Measurements from ENCODE around the gene MSTN.

The MSTN gene

DNA sequence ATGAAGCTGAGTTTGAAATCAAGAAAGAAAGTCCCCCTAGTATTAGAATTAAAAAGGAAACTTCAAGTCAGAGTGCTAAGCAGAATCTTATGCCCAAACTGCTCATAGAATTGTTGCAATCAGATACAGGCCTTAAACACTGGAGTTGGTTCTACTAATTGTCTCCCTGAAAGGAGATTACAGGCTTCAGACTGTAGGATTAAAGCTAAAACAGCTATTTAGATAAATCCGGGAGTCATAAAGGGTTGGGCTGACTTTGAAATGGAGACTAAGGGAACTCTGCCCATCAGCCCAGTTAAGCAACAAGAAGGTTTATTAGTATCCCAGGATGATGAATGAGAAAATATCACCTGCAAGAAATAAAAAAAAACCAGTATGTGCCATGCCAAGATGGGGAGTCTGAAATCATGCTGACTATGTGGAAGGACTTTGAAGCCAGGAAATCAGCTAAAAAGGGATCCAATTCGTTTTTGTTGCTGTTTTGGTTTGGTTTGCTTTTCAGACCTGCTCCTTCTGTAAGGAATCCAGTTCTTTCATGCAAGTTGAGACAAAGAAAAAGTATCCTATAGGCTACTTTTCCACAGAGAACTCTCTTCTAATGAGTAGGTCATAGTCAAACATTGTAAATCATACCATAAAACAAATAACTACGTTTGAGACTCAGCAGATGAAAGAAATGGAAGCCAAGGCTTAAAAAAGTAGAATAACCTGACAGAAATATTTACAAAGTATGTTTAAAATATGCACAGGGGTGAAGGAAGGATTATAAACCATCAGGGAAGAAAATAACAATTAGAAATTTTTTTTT, 37.6 kb upstream of the MSTN start:
- Histone ChIP-seq H3K27me3 (ENCODE audit: control insufficient read depth in 3 of 3, insufficient read depth in 3 of 3, low read depth in 1 of 3, low read length in 3 of 3) (no peaks in the 10 kb centered on the region), H2BK12ac (ENCODE audit: low read length) (no peak overlapping the region), H3K79me1 (ENCODE audit: low read depth, low read length) (no peaks in the 10 kb centered on the region), H3K27ac (replicated peaks; ENCODE audit: low read length) (no peak overlapping the region), H3K4me3 (ENCODE audit: low read length in 2 of 2) (no peak overlapping the region), H2BK15ac (ENCODE audit: low read length) (no peak overlapping the region), H2BK5ac (ENCODE audit: low read length) (no peak overlapping the region), H3K14ac (ENCODE audit: low read length) (no peak overlapping the region), H2AFZ (ENCODE audit: low read length) (no peak overlapping the region), H4K8ac (ENCODE audit: low read depth, low read length) (no peak overlapping the region), H3K23ac (ENCODE audit: low read depth, low read length, poor library complexity) (no peak overlapping the region), H2AK5ac (ENCODE audit: low read depth, low read length) (no peak overlapping the region), H3K4me1 (ENCODE audit: control insufficient read depth in 2 of 2, insufficient read depth in 1 of 2, low read depth in 1 of 2, low read length in 2 of 2) (no peaks in the 10 kb centered on the region), H2BK120ac (ENCODE audit: low read depth, low read length) (no peak overlapping the region), H3K18ac (ENCODE audit: low read length) (no peak overlapping the region), H3K9ac (ENCODE audit: low read depth, low read length, poor library complexity) (no peak overlapping the region), H3K4ac (ENCODE audit: low read length) (no peak overlapping the region), H4K91ac (ENCODE audit: low read depth, low read length, poor library complexity) (no peak overlapping the region), H3K36me3 (replicated peaks in 1 of 2; ENCODE audit: control insufficient read depth in 2 of 2, insufficient read depth in 2 of 2, low read length in 2 of 2) (no peaks in the 10 kb centered on the region), H3K4me2 (ENCODE audit: insufficient read depth, low read length, poor library complexity, severe bottlenecking) (no peak overlapping the region), H3K9me3 (replicated peaks in 1 of 2; ENCODE audit: control insufficient read depth in 2 of 2, insufficient read depth in 1 of 2, low read depth in 1 of 2, low read length in 2 of 2) (peaks cover 0 to 3% of the 10 kb centered on the region in 2 donors)
- no CpG with 5 or more reads among the region's 3 CpGs for WGBS, 2 donors (ENCODE audit: extremely low coverage in 2 of 2, insufficient read length in 2 of 2, insufficient replicate concordance in 1 of 2)
- DNase-seq (ENCODE audit: low spot score) = no peak

DNA sequence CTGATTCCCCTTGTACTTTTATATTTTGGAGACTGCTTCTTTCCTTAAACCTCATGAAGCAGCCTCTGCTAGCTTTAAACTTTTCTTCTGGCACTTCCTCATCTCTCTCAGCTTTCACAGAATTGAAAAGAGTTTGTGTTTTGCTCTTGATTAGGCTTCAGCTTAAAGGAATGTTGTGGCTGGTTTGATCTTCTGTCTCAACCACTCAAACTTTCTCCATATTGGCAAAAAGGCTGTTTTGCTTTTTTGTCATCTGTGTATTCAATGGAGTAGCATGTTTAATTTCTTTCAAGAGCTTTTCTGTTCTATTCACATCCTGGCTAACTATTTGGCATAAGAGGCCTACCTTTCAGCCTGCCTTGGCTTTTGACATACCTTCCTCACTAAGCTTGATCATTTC, 36.3 kb upstream of the MSTN start:
- no peak overlapping the region for H3K4me2 ChIP-seq (ENCODE audit: insufficient read depth, low read length, poor library complexity, severe bottlenecking)
- H3K23ac ChIP-seq (ENCODE audit: low read depth, low read length, poor library complexity) = no peak overlapping the region
- H3K14ac ChIP-seq (ENCODE audit: low read length) = no peak overlapping the region
- H2BK15ac ChIP-seq (ENCODE audit: low read length) = no peak overlapping the region
- peaks cover 0 to 3% of the 10 kb centered on the region in 2 donors for H3K9me3 ChIP-seq (replicated peaks in 1 of 2; ENCODE audit: control insufficient read depth in 2 of 2, insufficient read depth in 1 of 2, low read depth in 1 of 2, low read length in 2 of 2)
- H2BK12ac ChIP-seq (ENCODE audit: low read length) = no peak overlapping the region
- no peak overlapping the region for H4K91ac ChIP-seq (ENCODE audit: low read depth, low read length, poor library complexity)
- H2BK120ac ChIP-seq (ENCODE audit: low read depth, low read length) = no peak overlapping the region
- H2AK5ac ChIP-seq (ENCODE audit: low read depth, low read length) = no peak overlapping the region
- peaks cover 0 to 2% of the 10 kb centered on the region in 2 donors for H3K4me1 ChIP-seq (ENCODE audit: control insufficient read depth in 2 of 2, insufficient read depth in 1 of 2, low read depth in 1 of 2, low read length in 2 of 2)
- H2BK5ac ChIP-seq (ENCODE audit: low read length) = no peak overlapping the region
- no peaks in the 10 kb centered on the region for H3K27me3 ChIP-seq (ENCODE audit: control insufficient read depth in 3 of 3, insufficient read depth in 3 of 3, low read depth in 1 of 3, low read length in 3 of 3)
- no peak overlapping the region for H3K27ac ChIP-seq (replicated peaks; ENCODE audit: low read length)
- no peak overlapping the region for H3K4ac ChIP-seq (ENCODE audit: low read length)
- H4K8ac ChIP-seq (ENCODE audit: low read depth, low read length) = no peak overlapping the region
- no peaks in the 10 kb centered on the region for H3K79me1 ChIP-seq (ENCODE audit: low read depth, low read length)
- no peaks in the 10 kb centered on the region for H3K36me3 ChIP-seq (replicated peaks in 1 of 2; ENCODE audit: control insufficient read depth in 2 of 2, insufficient read depth in 2 of 2, low read length in 2 of 2)
- no peak overlapping the region for H2AFZ ChIP-seq (ENCODE audit: low read length)
- no peak overlapping the region for H3K4me3 ChIP-seq (ENCODE audit: low read length in 2 of 2)
- DNase-seq (ENCODE audit: low spot score) = no peak
- no peak overlapping the region for H3K9ac ChIP-seq (ENCODE audit: low read depth, low read length, poor library complexity)
- no peak overlapping the region for H3K18ac ChIP-seq (ENCODE audit: low read length)

GRCh38 chr2:190097115-190097514, 34.6 kb upstream of the MSTN start:
- WGBS, 2 donors (ENCODE audit: extremely low coverage in 2 of 2, insufficient read length in 2 of 2, insufficient replicate concordance in 1 of 2) = no CpG with 5 or more reads among the region's 1 CpG
- no peak overlapping the region for H3K14ac ChIP-seq (ENCODE audit: low read length)
- H3K4me1 ChIP-seq (ENCODE audit: control insufficient read depth in 2 of 2, insufficient read depth in 1 of 2, low read depth in 1 of 2, low read length in 2 of 2) = peaks cover 0 to 3% of the 10 kb centered on the region in 2 donors
- H3K4ac ChIP-seq (ENCODE audit: low read length) = no peak overlapping the region
- H3K18ac ChIP-seq (ENCODE audit: low read length) = no peak overlapping the region
- no peak for DNase-seq (ENCODE audit: low spot score)
- no peaks in the 10 kb centered on the region for H3K79me1 ChIP-seq (ENCODE audit: low read depth, low read length)
- no peak overlapping the region for H3K9ac ChIP-seq (ENCODE audit: low read depth, low read length, poor library complexity)
- no peak overlapping the region for H2AK5ac ChIP-seq (ENCODE audit: low read depth, low read length)
- H4K91ac ChIP-seq (ENCODE audit: low read depth, low read length, poor library complexity) = no peak overlapping the region
- H3K4me2 ChIP-seq (ENCODE audit: insufficient read depth, low read length, poor library complexity, severe bottlenecking) = no peak overlapping the region
- H3K4me3 ChIP-seq (ENCODE audit: low read length in 2 of 2) = no peak overlapping the region
- H2AFZ ChIP-seq (ENCODE audit: low read length) = no peak overlapping the region
- H3K36me3 ChIP-seq (replicated peaks in 1 of 2; ENCODE audit: control insufficient read depth in 2 of 2, insufficient read depth in 2 of 2, low read length in 2 of 2) = no peaks in the 10 kb centered on the region
- no peak overlapping the region for H3K23ac ChIP-seq (ENCODE audit: low read depth, low read length, poor library complexity)
- H2BK5ac ChIP-seq (ENCODE audit: low read length) = no peak overlapping the region
- no peak overlapping the region for H4K8ac ChIP-seq (ENCODE audit: low read depth, low read length)
- peaks cover 0 to 3% of the 10 kb centered on the region in 2 donors for H3K9me3 ChIP-seq (replicated peaks in 1 of 2; ENCODE audit: control insufficient read depth in 2 of 2, insufficient read depth in 1 of 2, low read depth in 1 of 2, low read length in 2 of 2)
- H2BK120ac ChIP-seq (ENCODE audit: low read depth, low read length) = no peak overlapping the region
- no peaks in the 10 kb centered on the region for H3K27me3 ChIP-seq (ENCODE audit: control insufficient read depth in 3 of 3, insufficient read depth in 3 of 3, low read depth in 1 of 3, low read length in 3 of 3)
- no peak overlapping the region for H2BK15ac ChIP-seq (ENCODE audit: low read length)
- H2BK12ac ChIP-seq (ENCODE audit: low read length) = no peak overlapping the region
- no peak overlapping the region for H3K27ac ChIP-seq (replicated peaks; ENCODE audit: low read length)

- Histone ChIP-seq H3K4me1 (ENCODE audit: control insufficient read depth in 2 of 2, insufficient read depth in 1 of 2, low read depth in 1 of 2, low read length in 2 of 2) (peaks cover 0 to 3% of the 10 kb centered on the region in 2 donors), H2BK15ac (ENCODE audit: low read length) (no peak overlapping the region), H2BK120ac (ENCODE audit: low read depth, low read length) (no peak overlapping the region), H2AFZ (ENCODE audit: low read length) (peak overlapping the region; percentile 51), H3K9ac (ENCODE audit: low read depth, low read length, poor library complexity) (no peak overlapping the region), H2AK5ac (ENCODE audit: low read depth, low read length) (no peak overlapping the region), H4K8ac (ENCODE audit: low read depth, low read length) (no peak overlapping the region), H3K36me3 (replicated peaks in 1 of 2; ENCODE audit: control insufficient read depth in 2 of 2, insufficient read depth in 2 of 2, low read length in 2 of 2) (no peaks in the 10 kb centered on the region), H3K18ac (ENCODE audit: low read length) (no peak overlapping the region), H3K9me3 (replicated peaks in 1 of 2; ENCODE audit: control insufficient read depth in 2 of 2, insufficient read depth in 1 of 2, low read depth in 1 of 2, low read length in 2 of 2) (no peaks in the 10 kb centered on the region), H3K4ac (ENCODE audit: low read length) (no peak overlapping the region), H3K23ac (ENCODE audit: low read depth, low read length, poor library complexity) (no peak overlapping the region), H3K27me3 (ENCODE audit: control insufficient read depth in 3 of 3, insufficient read depth in 3 of 3, low read depth in 1 of 3, low read length in 3 of 3) (no peaks in the 10 kb centered on the region), H3K27ac (replicated peaks; ENCODE audit: low read length) (no peak overlapping the region), H3K4me3 (ENCODE audit: low read length in 2 of 2) (no peak overlapping the region), H2BK5ac (ENCODE audit: low read length) (no peak overlapping the region), H3K79me1 (ENCODE audit: low read depth, low read length) (no peaks in the 10 kb centered on the region), H3K14ac (ENCODE audit: low read length) (no peak overlapping the region), H4K91ac (ENCODE audit: low read depth, low read length, poor library complexity) (no peak overlapping the region), H2BK12ac (ENCODE audit: low read length) (no peak overlapping the region), H3K4me2 (ENCODE audit: insufficient read depth, low read length, poor library complexity, severe bottlenecking) (no peak overlapping the region)
- DNase-seq (ENCODE audit: low spot score) = no peak
- WGBS, 2 donors (ENCODE audit: extremely low coverage in 2 of 2, insufficient read length in 2 of 2, insufficient replicate concordance in 1 of 2) = no CpG with 5 or more reads among the region's 3 CpGs
Observed at GRCh38 chr2:190094316-190094871, 31.9 kb upstream of the MSTN start.

Data from neuronal stem cell (in vitro differentiated cells).